AG04450 (cell line): Measurements from ENCODE around the gene EPHA4. TPM values are rescaled to one million over a fixed set of nuclear protein-coding genes. Genes with fewer than 3 reads are reported as not detected.

ENCODE experiments used
- CTCF ChIA-PET: fragments of 300-600, 350-600 bp; formaldehyde crosslinking; extraction: SDS; loops from one replicate; lab custom pipeline; 2022; ENCODE audit warnings: antibody characterized with exemption, inconsistent platforms; lab: Charles Lee
- POLR2A ChIA-PET: fragments of 350-600 bp; formaldehyde crosslinking; extraction: SDS; loops from one replicate; lab custom pipeline; 2021; ENCODE audit warnings: antibody characterized with exemption, inconsistent platforms; lab: Yijun Ruan, JAX
- DNase-seq: peaks from one replicate; pipeline ENCODE4 v3.0.0-alpha.2; 2011; ENCODE audit warnings: low read depth, low spot score
- H3K27ac ChIP-seq: one replicate; pipeline ENCODE4 v1.5.1; 2012; ENCODE audit warnings: low read depth, low read length, control low read depth
- H3K27me3 ChIP-seq: one replicate; pipeline ENCODE4 v1.6.0; 2012; ENCODE audit warnings: low read length; ENCODE audit not compliant: control insufficient read depth, insufficient read depth
- H3K4me3 ChIP-seq: 2 replicates; pipeline ENCODE4 v1.5.1; 2011; ENCODE audit warnings: mild to moderate bottlenecking, low read depth, low read length, control low read depth
- H3K9me3 ChIP-seq: 2 replicates; pipeline ENCODE4 v1.5.1; 2012; ENCODE audit warnings: low read length; ENCODE audit not compliant: control insufficient read depth, insufficient read depth
- CTCF ChIP-seq: IDR thresholded peaks from 2 replicates; pipeline ENCODE4 v1.5.1; 2011; ENCODE audit warnings: low read depth, low read length, control low read depth, inconsistent platforms
- polyA plus RNA-seq: library from polyadenylated mRNA; depleted of rRNA; stranded (reverse); fragments of >200 nt; gene quantifications from 2 replicates; pipeline ENCODE4 v1.2.3, GENCODE V29; 2011

The EPHA4 gene
- polyA plus RNA-seq, 1 experiment = 37.9 TPM

DNA sequence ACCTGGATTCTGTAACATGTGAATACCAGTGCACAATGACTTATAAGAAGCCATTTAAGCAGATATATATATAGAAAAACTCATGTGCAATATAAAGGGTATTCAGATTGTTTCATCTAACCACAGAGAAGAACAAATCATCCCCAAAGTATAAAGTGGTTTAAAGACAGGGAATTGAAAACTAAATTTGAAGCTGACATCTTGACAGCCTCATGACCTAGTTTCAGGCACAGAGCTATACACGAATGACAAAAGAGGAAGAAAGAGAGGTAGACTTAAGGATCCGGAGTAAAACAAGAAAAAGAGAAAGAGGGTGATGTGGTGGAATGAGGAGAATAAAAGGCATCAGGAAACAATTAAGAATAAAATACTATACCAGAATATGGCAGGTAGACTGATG is 194.5 kb downstream of the EPHA4 start:
- Histone ChIP-seq H3K27ac (no peak overlapping the region), H3K27me3 (peaks cover 2% of the 10 kb centered on the region), H3K4me3 (no peak overlapping the region), H3K9me3 (no peaks in the 10 kb centered on the region)
- ChIA-PET CTCF (no interaction called here), POLR2A (no interaction called here)
- TF ChIP-seq CTCF = no peak
- no peak for DNase-seq

DNA sequence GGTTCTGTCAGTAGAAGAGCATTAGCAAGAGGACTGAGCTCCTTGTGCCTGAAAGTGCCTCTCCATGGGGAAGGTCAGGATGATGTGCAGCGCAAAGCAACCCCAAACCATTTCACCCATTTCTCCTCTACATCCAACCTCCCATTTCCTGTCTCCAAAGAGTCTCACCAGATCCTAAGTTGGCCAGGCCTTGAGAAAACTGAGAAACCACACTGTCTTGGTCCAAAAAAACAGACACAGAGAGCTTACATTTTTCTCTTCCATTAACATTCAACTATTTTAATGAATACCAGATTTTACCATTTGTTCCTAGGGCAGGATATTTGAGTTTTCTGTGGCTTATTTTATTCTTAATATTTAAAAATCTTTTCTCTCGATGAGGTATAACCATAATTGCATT is 195.0 kb downstream of the EPHA4 start:
- DNase-seq = no peak
- ChIA-PET POLR2A (no interaction called here), CTCF (no interaction called here)
- Histone ChIP-seq H3K4me3 (no peak overlapping the region), H3K27ac (no peak overlapping the region), H3K9me3 (no peaks in the 10 kb centered on the region), H3K27me3 (peaks cover 4% of the 10 kb centered on the region)
- TF ChIP-seq CTCF = no peak

DNA sequence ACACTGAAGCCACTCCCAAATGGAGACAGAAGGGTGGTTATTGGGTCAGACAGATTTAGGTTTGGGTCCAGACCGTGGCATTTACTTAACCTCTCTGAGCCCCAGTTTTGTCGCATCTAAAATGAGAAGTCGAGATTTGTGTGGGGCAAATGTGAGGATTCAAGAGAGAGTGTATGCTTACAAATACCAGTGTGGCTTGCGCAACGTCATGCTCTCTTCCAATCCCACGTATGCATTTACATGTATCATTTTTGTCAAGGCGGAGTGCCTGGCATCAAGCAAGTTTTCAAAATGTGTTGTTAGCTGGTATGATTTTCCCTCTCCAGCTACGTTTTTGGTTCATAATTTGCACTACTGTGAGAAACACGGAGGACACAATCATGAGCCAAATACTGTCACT is 197.9 kb downstream of the EPHA4 start:
- TF ChIP-seq CTCF = no peak
- POLR2A ChIA-PET = no interaction called here
- no peak overlapping the region for H3K27ac ChIP-seq

GRCh38 chr2:221372907-221373306 is 199.2 kb downstream of the EPHA4 start:
- H3K9me3 ChIP-seq = no peaks in the 10 kb centered on the region
- DNase-seq = no peak
- peaks cover 10% of the 10 kb centered on the region for H3K27me3 ChIP-seq
- no peak overlapping the region for H3K4me3 ChIP-seq
- no peak for TF ChIP-seq CTCF
- H3K27ac ChIP-seq = no peak overlapping the region
- POLR2A ChIA-PET = no interaction called here
- CTCF ChIA-PET = no interaction called here

More for the DNA sequence above, 197.9 kb downstream of the EPHA4 start:
- Histone ChIP-seq H3K9me3 (no peaks in the 10 kb centered on the region), H3K27me3 (peaks cover 10% of the 10 kb centered on the region), H3K4me3 (no peak overlapping the region)
- DNase-seq = no peak
- CTCF ChIA-PET = no interaction called here

DNA sequence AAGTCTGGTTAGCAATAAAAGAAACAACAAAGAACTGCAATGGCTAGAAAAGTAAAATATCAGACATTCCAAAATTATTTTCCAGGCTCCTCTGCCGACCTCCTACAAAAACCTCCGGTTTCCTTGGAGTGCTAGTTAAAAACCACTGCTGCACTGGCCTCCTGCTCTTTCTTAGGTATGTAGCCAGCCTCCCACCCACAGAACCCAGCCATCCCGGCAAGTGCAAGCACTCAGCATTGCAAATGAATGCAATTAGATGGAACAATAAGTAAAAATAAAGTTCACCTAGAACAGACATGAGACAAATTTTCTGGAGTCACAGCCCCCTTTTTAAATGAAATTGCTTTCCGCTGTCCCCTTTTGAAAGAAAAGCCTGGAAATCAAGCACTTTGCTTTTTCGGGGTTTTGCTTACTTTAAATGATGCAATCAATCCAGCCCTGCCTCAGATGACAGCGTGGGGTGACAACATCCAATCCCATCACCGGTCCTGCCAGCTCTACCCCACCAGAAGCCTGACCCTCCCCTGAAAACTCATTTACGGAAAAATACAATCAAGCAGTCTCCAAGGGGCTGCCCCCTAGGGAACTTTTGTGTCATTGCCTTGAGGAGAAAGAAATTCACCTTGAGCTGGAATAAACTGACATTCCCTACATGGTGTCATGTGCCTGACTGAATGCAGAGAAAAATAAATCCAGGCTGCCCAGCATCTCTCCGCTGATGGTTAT is 199.8 kb downstream of the EPHA4 start:
- Histone ChIP-seq H3K27me3 (peaks cover 10% of the 10 kb centered on the region), H3K27ac (no peak overlapping the region), H3K4me3 (no peak overlapping the region), H3K9me3 (no peaks in the 10 kb centered on the region)
- ChIA-PET CTCF (interaction anchor here (0.5 kb wide), 1 partner anchor 269 kb away, joined by 5 read pairs; no protein-coding TSS in a partner anchor), POLR2A (no interaction called here)
- TF ChIP-seq CTCF = peak; percentile 38
- no peak for DNase-seq
